ENCODE data around the gene SYNE2.

SYNE2 gene

DNA sequence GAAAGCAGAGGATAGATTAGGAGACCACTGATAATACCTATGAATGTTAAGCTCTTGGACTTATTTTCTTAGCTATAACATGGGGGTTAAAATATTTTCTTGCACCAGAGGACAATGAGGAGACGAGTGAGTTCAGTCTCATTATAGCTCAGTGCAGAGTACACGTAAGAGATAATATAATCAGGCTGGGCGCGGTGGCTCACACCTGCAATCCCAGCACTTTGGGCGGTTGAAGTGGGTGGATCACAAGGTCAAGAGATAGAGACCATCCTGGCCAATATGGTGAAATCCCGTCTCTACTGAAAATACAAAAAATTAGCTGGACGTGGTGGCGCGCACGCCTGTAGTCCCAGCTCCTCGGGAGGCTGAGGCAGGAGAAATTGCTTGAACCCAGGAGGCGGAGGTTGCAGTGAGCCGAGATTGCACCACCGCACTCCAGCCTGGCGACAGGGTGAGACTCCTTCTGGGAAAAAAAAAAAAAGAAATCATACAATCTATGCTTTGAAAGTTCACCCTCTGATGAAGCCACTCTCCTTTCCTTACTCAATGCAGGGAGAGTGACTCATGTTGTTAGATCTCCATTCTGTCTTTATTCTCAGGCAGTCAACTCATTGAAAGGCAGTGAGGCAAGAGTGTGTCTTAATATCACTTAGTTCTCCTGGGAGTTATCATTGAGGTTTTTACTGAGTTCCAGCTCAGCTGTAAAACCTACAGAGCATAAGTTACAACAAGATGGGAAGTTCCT lies 134.2 kb downstream of the SYNE2 start:
- Histone ChIP-seq H3K4me1 (ENCODE audit: control insufficient read depth, insufficient read depth, low read length, unreplicated experiment) (no peaks in the 10 kb centered on the region), H3K4me3 (ENCODE audit: low read depth, low read length) (no peak overlapping the region), H3K27ac (ENCODE audit: low read depth, low read length) (no peak overlapping the region), H3K79me2 (ENCODE audit: control insufficient read depth, insufficient read depth, low read length, unreplicated experiment) (no peaks in the 10 kb centered on the region), H3K36me3 (ENCODE audit: insufficient read depth, low read length) (no peaks in the 10 kb centered on the region), H3K27me3 (ENCODE audit: insufficient read depth, low read length) (no peaks in the 10 kb centered on the region), H2AFZ (ENCODE audit: low read length, unreplicated experiment) (no peak overlapping the region)

DNA sequence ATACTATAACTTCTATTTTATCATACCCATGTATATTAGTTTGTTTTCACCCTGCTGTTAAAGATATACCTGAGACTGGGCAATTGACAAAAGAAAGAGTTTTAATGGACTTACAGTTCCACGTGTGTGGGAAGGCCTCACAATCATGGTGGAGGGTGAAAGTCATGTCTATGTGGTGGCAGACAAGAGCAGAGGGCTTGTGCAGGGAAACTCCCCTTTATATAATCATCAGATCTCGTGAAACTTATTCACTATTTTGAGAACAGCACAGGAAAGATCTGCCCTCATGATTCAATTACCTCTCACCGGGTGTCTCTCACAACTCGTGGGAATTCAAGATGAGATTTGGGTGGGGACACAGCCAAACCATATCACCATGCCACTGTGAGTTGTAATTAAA lies 135.8 kb downstream of the SYNE2 start:
- Histone ChIP-seq H3K27me3 (ENCODE audit: insufficient read depth, low read length) (no peaks in the 10 kb centered on the region), H2AFZ (ENCODE audit: low read length, unreplicated experiment) (no peak overlapping the region), H3K79me2 (ENCODE audit: control insufficient read depth, insufficient read depth, low read length, unreplicated experiment) (no peaks in the 10 kb centered on the region), H3K27ac (ENCODE audit: low read depth, low read length) (no peak overlapping the region), H3K4me3 (ENCODE audit: low read depth, low read length) (no peak overlapping the region), H3K36me3 (ENCODE audit: insufficient read depth, low read length) (no peaks in the 10 kb centered on the region), H3K4me1 (ENCODE audit: control insufficient read depth, insufficient read depth, low read length, unreplicated experiment) (no peaks in the 10 kb centered on the region)

DNA sequence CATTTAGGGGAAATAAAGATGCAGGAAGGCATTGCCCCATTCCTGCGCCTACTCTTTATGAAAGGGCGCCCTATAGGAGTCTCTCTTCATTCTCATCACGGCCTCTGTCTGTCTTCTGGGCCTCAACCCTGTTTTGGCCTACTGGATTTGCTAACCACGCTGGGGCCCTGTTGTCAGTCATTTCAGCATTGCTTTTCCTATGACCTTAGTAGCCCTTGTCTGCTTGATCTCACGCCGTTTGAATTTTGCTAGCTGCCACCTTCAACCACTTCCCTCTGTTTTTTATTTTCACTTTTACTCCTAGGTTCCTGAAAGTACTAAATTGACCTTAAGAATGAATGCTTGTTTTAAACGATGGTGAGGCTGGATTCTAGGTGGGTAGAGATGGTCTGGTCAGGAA lies 139.0 kb downstream of the SYNE2 start:
- H3K27me3 ChIP-seq (ENCODE audit: insufficient read depth, low read length), result no peaks in the 10 kb centered on the region
- no peaks in the 10 kb centered on the region for H3K79me2 ChIP-seq (ENCODE audit: control insufficient read depth, insufficient read depth, low read length, unreplicated experiment)
- H3K36me3 ChIP-seq (ENCODE audit: insufficient read depth, low read length), result no peaks in the 10 kb centered on the region
- no peak overlapping the region for H2AFZ ChIP-seq (ENCODE audit: low read length, unreplicated experiment)
- peaks cover 4% of the 10 kb centered on the region for H3K4me1 ChIP-seq (ENCODE audit: control insufficient read depth, insufficient read depth, low read length, unreplicated experiment)
- H3K27ac ChIP-seq (ENCODE audit: low read depth, low read length), result no peak overlapping the region
- H3K4me3 ChIP-seq (ENCODE audit: low read depth, low read length), result no peak overlapping the region

DNA sequence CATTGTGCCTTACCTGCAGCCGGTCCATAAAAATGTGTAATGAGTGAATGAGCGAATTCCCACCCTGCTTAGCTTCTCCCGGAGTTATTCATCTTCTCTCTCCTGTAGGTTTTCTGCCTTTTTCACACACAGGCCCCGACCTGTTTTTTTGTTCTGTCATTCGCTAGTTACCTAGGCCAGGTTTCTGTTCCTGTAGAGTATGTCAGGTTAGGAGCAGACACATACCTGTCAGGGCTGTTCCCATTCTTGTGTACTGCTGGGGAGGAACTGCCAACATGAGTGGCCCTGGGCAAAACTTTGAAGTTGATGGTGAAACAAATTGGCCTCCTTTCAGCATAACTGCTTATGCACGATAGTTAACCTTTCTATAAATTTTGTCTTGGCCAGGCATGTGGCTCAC lies 140.1 kb downstream of the SYNE2 start:
- no peaks in the 10 kb centered on the region for H3K27me3 ChIP-seq (ENCODE audit: insufficient read depth, low read length)
- no peaks in the 10 kb centered on the region for H3K36me3 ChIP-seq (ENCODE audit: insufficient read depth, low read length)

DNA sequence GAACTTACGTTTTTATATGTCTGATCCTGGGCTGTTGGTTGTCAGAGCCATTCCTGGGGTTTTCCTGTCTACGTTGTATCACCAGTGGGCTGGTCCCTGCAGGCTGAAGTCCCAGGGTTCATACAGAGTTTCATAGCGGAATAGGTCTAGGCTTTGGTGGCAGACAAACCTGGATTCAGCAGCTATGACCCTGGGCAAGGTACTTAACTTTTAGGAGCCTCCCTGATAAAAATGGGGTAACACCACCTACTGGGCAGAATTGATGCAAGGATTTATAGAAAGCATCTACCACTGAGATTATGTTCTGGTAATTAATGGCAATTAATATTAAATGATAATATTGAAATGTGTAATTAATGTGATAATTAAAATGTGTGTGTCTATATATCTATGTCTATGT lies 141.2 kb downstream of the SYNE2 start:
- H2AFZ ChIP-seq (ENCODE audit: low read length, unreplicated experiment), result no peak overlapping the region
- no peaks in the 10 kb centered on the region for H3K36me3 ChIP-seq (ENCODE audit: insufficient read depth, low read length)
- H3K4me1 ChIP-seq (ENCODE audit: control insufficient read depth, insufficient read depth, low read length, unreplicated experiment), result peaks cover 4% of the 10 kb centered on the region
- H3K27me3 ChIP-seq (ENCODE audit: insufficient read depth, low read length), result no peaks in the 10 kb centered on the region
- no peak overlapping the region for H3K4me3 ChIP-seq (ENCODE audit: low read depth, low read length)
- H3K79me2 ChIP-seq (ENCODE audit: control insufficient read depth, insufficient read depth, low read length, unreplicated experiment), result no peaks in the 10 kb centered on the region
- H3K27ac ChIP-seq (ENCODE audit: low read depth, low read length), result no peak overlapping the region

More for the DNA sequence above, 140.1 kb downstream of the SYNE2 start:
- no peaks in the 10 kb centered on the region for H3K79me2 ChIP-seq (ENCODE audit: control insufficient read depth, insufficient read depth, low read length, unreplicated experiment)
- peaks cover 4% of the 10 kb centered on the region for H3K4me1 ChIP-seq (ENCODE audit: control insufficient read depth, insufficient read depth, low read length, unreplicated experiment)
- no peak overlapping the region for H3K27ac ChIP-seq (ENCODE audit: low read depth, low read length)
- no peak overlapping the region for H3K4me3 ChIP-seq (ENCODE audit: low read depth, low read length)
- H2AFZ ChIP-seq (ENCODE audit: low read length, unreplicated experiment), result no peak overlapping the region

DNA sequence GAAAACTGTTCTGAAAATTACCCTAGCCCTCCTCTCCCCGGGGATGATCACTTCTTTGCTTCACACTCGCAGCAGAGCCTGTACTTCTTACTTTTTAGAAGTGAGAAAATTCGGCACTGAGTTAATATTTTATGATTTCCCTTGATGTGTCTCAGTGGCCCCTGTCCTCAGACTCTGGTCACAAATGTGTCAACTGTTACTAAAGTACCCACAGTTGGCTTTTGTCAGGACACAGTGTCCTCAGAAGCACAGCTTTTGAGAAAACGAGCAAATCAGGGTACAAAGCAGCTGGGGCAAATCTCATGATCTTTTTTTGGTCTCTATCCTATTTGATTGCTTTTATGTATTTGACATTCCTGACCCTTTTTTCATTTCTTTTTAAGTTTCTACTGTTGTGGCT lies 142.5 kb downstream of the SYNE2 start:
- Histone ChIP-seq H2AFZ (ENCODE audit: low read length, unreplicated experiment) (no peak overlapping the region), H3K27me3 (ENCODE audit: insufficient read depth, low read length) (no peaks in the 10 kb centered on the region), H3K36me3 (ENCODE audit: insufficient read depth, low read length) (no peaks in the 10 kb centered on the region), H3K27ac (ENCODE audit: low read depth, low read length) (no peak overlapping the region), H3K79me2 (ENCODE audit: control insufficient read depth, insufficient read depth, low read length, unreplicated experiment) (no peaks in the 10 kb centered on the region), H3K4me3 (ENCODE audit: low read depth, low read length) (no peak overlapping the region), H3K4me1 (ENCODE audit: control insufficient read depth, insufficient read depth, low read length, unreplicated experiment) (peaks cover 4% of the 10 kb centered on the region)

DNA sequence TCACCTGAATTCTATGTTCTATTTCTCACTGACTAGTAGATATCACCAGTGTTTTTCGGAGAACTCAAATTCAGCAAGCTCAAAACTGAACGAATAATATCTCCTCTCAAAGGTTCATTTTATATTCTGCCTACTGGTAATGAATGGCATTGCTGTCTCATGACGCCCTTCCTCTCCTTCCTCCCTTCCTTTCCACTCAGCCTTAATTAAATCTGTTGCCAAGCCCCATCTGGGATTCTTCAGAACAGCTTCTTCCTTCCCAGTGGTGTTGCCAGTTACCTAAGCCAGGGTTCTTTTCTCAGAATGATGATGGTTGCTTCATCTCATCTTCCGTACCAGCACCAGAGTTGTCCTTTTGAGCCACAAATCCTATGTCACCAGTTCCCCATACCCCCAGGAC lies 143.2 kb downstream of the SYNE2 start:
- peaks cover 4% of the 10 kb centered on the region for H3K4me1 ChIP-seq (ENCODE audit: control insufficient read depth, insufficient read depth, low read length, unreplicated experiment)
- no peak overlapping the region for H3K27ac ChIP-seq (ENCODE audit: low read depth, low read length)
- no peaks in the 10 kb centered on the region for H3K27me3 ChIP-seq (ENCODE audit: insufficient read depth, low read length)
- no peaks in the 10 kb centered on the region for H3K79me2 ChIP-seq (ENCODE audit: control insufficient read depth, insufficient read depth, low read length, unreplicated experiment)
- H3K4me3 ChIP-seq (ENCODE audit: low read depth, low read length), result no peak overlapping the region
- H3K36me3 ChIP-seq (ENCODE audit: insufficient read depth, low read length), result 0 out of 2 replicates have a peak, but pooled peaks cover 7% of the 10 kb centered on the region
- no peak overlapping the region for H2AFZ ChIP-seq (ENCODE audit: low read length, unreplicated experiment)

DNA sequence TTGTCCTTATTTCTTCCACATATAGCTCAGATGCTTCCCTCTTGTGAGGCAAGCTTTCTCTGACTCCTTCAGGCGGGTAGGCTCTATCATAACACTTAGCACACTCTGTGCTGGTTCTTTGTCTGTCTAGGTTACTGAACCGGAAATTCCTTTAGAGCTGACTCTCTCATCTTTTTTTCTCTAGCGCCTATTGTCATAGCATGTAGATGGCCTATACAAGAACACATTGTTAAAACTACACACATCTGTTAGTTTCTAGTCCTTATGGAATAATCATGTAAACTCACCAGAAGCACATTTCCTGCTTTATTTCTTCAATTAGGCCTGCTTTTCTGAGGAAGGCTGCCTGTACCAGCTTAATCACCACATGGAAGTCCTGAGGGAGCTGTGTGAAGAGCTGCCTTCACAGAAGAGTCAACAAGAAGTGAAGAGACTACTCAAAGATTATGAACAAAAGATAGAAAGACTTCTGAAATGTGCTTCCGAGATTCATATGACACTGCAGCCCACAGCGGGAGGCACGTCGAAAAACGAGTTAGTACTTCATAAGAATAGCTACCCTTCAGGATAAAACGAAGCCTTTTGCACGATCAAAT lies 143.9 kb downstream of the SYNE2 start:
- Histone ChIP-seq H3K27me3 (ENCODE audit: insufficient read depth, low read length) (no peaks in the 10 kb centered on the region), H3K79me2 (ENCODE audit: control insufficient read depth, insufficient read depth, low read length, unreplicated experiment) (no peaks in the 10 kb centered on the region), H3K4me1 (ENCODE audit: control insufficient read depth, insufficient read depth, low read length, unreplicated experiment) (peaks cover 4% of the 10 kb centered on the region), H3K4me3 (ENCODE audit: low read depth, low read length) (no peak overlapping the region), H2AFZ (ENCODE audit: low read length, unreplicated experiment) (no peak overlapping the region), H3K36me3 (ENCODE audit: insufficient read depth, low read length) (0 out of 2 replicates have a peak, but pooled peaks cover 7% of the 10 kb centered on the region), H3K27ac (ENCODE audit: low read depth, low read length) (no peak overlapping the region)

DNA sequence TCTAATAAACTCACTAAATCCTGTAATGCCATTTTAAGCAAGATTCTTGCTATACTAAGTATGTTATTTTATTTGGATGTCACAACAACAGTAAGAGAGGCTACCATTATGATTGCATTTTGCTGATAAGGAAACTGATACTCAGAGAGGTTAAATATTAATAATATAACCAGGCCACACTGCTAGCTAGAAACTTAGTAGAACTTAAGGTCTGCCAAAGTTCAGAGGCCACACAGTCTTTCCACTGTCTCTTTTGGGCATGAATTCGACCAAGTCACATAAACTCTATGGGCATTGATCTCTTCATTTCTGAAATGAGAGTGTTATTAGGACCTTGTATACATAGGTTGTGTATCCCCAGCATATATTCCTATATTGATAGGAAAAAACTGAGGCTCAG lies 147.9 kb downstream of the SYNE2 start:
- Histone ChIP-seq H3K36me3 (ENCODE audit: insufficient read depth, low read length) (0 out of 2 replicates have a peak, but pooled peaks cover 7% of the 10 kb centered on the region), H3K27ac (ENCODE audit: low read depth, low read length) (no peak overlapping the region)

DNA sequence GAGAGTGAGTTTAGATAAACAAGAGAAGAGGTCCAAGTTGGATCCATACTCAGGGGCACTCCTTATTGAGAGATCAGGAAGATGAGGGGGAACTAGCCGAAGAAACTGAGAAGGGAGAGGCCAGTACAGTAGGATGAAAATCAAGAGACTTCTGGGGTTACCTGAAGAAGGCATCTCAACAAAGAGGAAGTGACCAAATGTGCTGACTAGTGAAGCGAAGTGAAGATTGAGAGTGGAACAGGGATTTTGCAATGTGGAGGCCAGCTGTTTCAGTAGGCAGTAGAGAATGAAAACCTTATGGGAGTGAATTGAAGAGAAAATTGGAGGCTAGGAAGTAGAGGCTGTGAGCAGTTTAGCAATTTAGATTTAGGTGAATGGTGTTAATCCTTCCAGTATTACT lies 153.0 kb downstream of the SYNE2 start:
- H3K27ac ChIP-seq (ENCODE audit: low read depth, low read length), result no peak overlapping the region
- H3K4me1 ChIP-seq (ENCODE audit: control insufficient read depth, insufficient read depth, low read length, unreplicated experiment), result no peaks in the 10 kb centered on the region
- H3K36me3 ChIP-seq (ENCODE audit: insufficient read depth, low read length), result 0 out of 2 replicates have a peak, but pooled peaks cover 2% of the 10 kb centered on the region
- no peaks in the 10 kb centered on the region for H3K79me2 ChIP-seq (ENCODE audit: control insufficient read depth, insufficient read depth, low read length, unreplicated experiment)
- no peaks in the 10 kb centered on the region for H3K27me3 ChIP-seq (ENCODE audit: insufficient read depth, low read length)
- H2AFZ ChIP-seq (ENCODE audit: low read length, unreplicated experiment), result no peak overlapping the region
- no peak overlapping the region for H3K4me3 ChIP-seq (ENCODE audit: low read depth, low read length)

More for the DNA sequence above, 147.9 kb downstream of the SYNE2 start:
- H3K27me3 ChIP-seq (ENCODE audit: insufficient read depth, low read length), result no peaks in the 10 kb centered on the region
- no peak overlapping the region for H2AFZ ChIP-seq (ENCODE audit: low read length, unreplicated experiment)
- H3K4me3 ChIP-seq (ENCODE audit: low read depth, low read length), result no peak overlapping the region
- H3K79me2 ChIP-seq (ENCODE audit: control insufficient read depth, insufficient read depth, low read length, unreplicated experiment), result no peaks in the 10 kb centered on the region
- H3K4me1 ChIP-seq (ENCODE audit: control insufficient read depth, insufficient read depth, low read length, unreplicated experiment), result peaks cover 4% of the 10 kb centered on the region

DNA sequence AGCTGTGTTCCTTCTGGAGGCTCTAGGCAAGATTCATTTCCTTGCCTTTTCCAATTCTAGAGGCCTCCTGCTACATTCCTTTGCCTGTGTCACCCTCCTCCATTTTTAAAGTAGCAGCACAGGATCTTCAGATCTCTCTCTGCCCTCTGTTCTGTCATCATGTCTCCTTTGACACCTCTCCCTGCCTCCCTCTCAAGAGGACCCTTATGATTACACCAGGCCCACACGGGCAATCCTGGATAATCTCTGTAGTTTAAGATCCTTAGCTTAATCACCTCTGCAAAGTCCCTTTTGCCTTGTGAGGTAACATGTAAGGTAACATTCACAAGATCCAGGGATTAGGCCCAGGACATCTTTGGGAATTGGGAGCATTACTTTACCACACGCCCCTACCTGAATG lies 155.2 kb downstream of the SYNE2 start:
- H3K27me3 ChIP-seq (ENCODE audit: insufficient read depth, low read length), result no peaks in the 10 kb centered on the region
- no peak overlapping the region for H3K27ac ChIP-seq (ENCODE audit: low read depth, low read length)
- no peaks in the 10 kb centered on the region for H3K4me1 ChIP-seq (ENCODE audit: control insufficient read depth, insufficient read depth, low read length, unreplicated experiment)
- no peak overlapping the region for H3K4me3 ChIP-seq (ENCODE audit: low read depth, low read length)
- H3K36me3 ChIP-seq (ENCODE audit: insufficient read depth, low read length), result no peaks in the 10 kb centered on the region
- H2AFZ ChIP-seq (ENCODE audit: low read length, unreplicated experiment), result no peak overlapping the region
- no peaks in the 10 kb centered on the region for H3K79me2 ChIP-seq (ENCODE audit: control insufficient read depth, insufficient read depth, low read length, unreplicated experiment)
